Vagina (tissue), 2 donors: ENCODE data around the gene THRAP3. TPM values are rescaled to one million over a fixed set of nuclear protein-coding genes. Genes with fewer than 3 reads are reported as not detected.

ENCODE experiments used
- DNase-seq, 2 donors: peaks; one replicate each; pipeline ENCODE4 v3.0.0-alpha.2; 2017; ENCODE audit errors: extremely low spot score in 2 of 2
- H3K27ac ChIP-seq: fragments of 200-600 bp; sonication (generic); one replicate; pipeline ENCODE4 v1.5.1; 2019
- H3K27me3 ChIP-seq: fragments of 200-600 bp; sonication (generic); one replicate; pipeline ENCODE4 v1.5.1; 2019
- H3K36me3 ChIP-seq, 2 donors: fragments of 200-600 bp; sonication (generic); one replicate each; pipeline ENCODE4 v1.5.1; 2017 to 2019
- H3K4me1 ChIP-seq: fragments of 200-600 bp; sonication (generic); one replicate; pipeline ENCODE4 v1.5.1; 2019
- H3K4me3 ChIP-seq, 2 donors: fragments of 200-600 bp; sonication (generic); 1 replicate in 1 of 2; 2 replicates in 1 of 2; pipeline ENCODE4 v1.5.1; 2016 to 2019
- H3K9me3 ChIP-seq: fragments of 200-600 bp; sonication (generic); one replicate; pipeline ENCODE4 v1.5.1; 2019
- CTCF ChIP-seq, 3 experiments: fragments of 450-650 bp in 2 of 3; fragments of 200-600 bp in 1 of 3; sonication (generic) in 1 of 3; IDR thresholded peaks; one replicate each; pipeline ENCODE4 v1.5.1; 2017 to 2019; ENCODE audit warnings: antibody characterized with exemption in 3 of 3, mild to moderate bottlenecking in 2 of 3, moderate library complexity in 2 of 3
- POLR2A ChIP-seq, 2 donors: fragments of 450-650 bp; IDR thresholded peaks; one replicate each; pipeline ENCODE4 v1.6.1; 2017; ENCODE audit warnings: antibody characterized with exemption in 2 of 2, mild to moderate bottlenecking in 2 of 2, moderate library complexity in 2 of 2
- POLR2AphosphoS5 ChIP-seq, 2 donors: sonication (generic); formaldehyde crosslinking; IDR thresholded peaks; one replicate each; pipeline ENCODE4 v1.9.0; 2017; ENCODE audit warnings: antibody characterized with exemption in 2 of 2, mild to moderate bottlenecking in 2 of 2, low read depth in 1 of 2; ENCODE audit not compliant: insufficient read depth in 1 of 2
- intact Hi-C: fragments of 100-400 bp; cut with DNase I; formaldehyde crosslinking; loops from one replicate; pipeline ENCODE4 v1.15.1; 2023
- total RNA-seq: library from RNA; depleted of rRNA; stranded (reverse); fragments of >200 nt; gene quantifications from one replicate; pipeline ENCODE4 v1.2.3, GENCODE V29; 2016

The THRAP3 gene
- total RNA-seq, 1 donor from 2014 or later: 57.7 TPM

DNA sequence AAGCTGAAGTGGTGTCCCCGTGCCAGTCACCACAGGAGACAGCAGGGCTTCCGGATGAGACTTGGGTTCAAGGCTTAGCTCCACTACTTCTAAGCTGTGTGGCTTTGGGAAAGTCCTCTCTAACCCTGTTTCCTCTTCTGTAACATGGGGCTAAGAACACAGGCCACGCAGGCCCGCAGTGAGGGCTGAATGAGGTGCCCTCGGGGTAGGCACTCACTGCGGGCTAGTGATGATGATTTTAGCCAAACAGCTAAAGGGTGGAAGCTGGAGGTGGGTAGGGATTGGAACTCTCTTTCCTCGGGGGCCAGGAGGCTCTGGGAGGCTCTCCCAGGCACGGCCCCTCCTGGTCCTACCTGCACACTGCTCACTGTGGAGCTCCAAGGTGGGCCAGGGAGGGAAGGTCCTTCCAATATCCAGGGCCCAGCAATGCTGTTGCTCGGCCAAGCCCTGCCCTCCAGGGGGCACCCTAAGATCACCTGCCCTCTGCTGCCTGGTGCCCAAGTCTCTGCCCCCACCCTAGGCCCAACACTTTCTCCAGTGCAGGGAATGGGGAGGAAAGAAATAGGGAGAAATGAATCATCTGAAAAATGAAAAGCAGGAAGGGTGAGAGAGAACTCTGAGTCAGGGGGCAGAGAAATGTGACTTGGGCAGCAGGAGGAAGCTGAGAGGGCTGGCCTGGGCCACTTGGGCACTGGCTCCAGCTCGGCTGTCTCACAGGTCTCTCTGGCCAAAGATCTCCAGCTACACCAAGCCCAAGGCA is 118.4 kb downstream of the THRAP3 start:
- intact Hi-C loops: loop anchor here (5.0 kb wide), 1 partner anchor 80 kb away; no protein-coding TSS in a partner anchor
- peak overlapping the region; percentile 30 for H3K27ac ChIP-seq
- peaks cover 7% of the 10 kb centered on the region for H3K4me1 ChIP-seq
- H3K27me3 ChIP-seq: no peaks in the 10 kb centered on the region
- peak; percentile 39 to 75 (median 42) for TF ChIP-seq CTCF (IDR thresholded peaks at IDR 0.05)
- no peak for TF ChIP-seq POLR2AphosphoS5 (IDR thresholded peaks at IDR 0.05; ENCODE audit: insufficient read depth in 1 of 2, low read depth in 1 of 2)
- no peak for TF ChIP-seq POLR2A (IDR thresholded peaks at IDR 0.05)
- no peaks in the 10 kb centered on the region for H3K9me3 ChIP-seq
- peaks cover 0 to 47% of the 10 kb centered on the region in 2 donors for H3K36me3 ChIP-seq
- no peak overlapping the region for H3K4me3 ChIP-seq
- DNase-seq: no peak

DNA sequence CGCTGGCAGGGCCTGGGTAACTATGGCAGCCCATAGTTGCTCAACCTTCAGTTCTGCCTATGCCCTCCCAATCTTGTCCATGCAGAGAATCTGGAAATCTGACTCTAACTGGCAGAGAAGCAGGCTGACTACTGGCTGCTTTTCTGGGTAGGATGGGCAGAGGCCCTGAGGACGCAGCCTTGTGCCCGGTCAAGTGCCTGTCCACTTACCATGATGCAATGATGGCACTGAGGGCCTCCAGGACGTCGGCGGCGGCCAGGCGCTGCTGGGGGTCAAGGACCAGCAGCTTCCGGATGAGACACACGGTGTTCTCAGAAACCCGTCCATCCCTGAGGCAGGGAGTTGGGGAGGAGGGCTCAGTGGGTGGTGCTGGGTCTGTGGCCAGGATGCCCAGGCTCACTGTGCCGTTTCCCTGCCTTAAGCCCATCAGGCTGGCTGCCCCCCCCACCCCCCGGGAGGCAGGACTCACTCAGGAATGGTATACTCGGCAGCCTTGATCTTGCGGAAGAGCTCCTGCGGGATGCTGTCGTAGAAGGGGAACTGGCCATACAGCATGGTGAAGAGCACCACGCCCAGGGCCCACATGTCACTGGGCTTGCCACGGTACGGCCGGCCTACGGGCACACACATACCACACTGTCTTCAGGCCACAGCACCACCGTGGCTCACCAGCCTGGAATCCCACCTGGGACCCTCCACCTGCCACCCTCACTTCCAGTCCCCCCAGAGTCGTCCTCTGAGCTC is 119.6 kb downstream of the THRAP3 start:
- H3K27me3 ChIP-seq: no peaks in the 10 kb centered on the region
- H3K4me1 ChIP-seq: peaks cover 7% of the 10 kb centered on the region
- no peak for DNase-seq
- no peak for TF ChIP-seq POLR2AphosphoS5 (IDR thresholded peaks at IDR 0.05; ENCODE audit: insufficient read depth in 1 of 2, low read depth in 1 of 2)
- no peak for TF ChIP-seq POLR2A (IDR thresholded peaks at IDR 0.05)
- no peak for TF ChIP-seq CTCF (IDR thresholded peaks at IDR 0.05)
- intact Hi-C loops: loop anchor here (5.0 kb wide), 1 partner anchor 78 kb away; no protein-coding TSS in a partner anchor
- no peak overlapping the region for H3K4me3 ChIP-seq
- H3K27ac ChIP-seq: peak overlapping the region; percentile 30
- peaks cover 0 to 56% of the 10 kb centered on the region in 2 donors for H3K36me3 ChIP-seq
- H3K9me3 ChIP-seq: no peaks in the 10 kb centered on the region

DNA sequence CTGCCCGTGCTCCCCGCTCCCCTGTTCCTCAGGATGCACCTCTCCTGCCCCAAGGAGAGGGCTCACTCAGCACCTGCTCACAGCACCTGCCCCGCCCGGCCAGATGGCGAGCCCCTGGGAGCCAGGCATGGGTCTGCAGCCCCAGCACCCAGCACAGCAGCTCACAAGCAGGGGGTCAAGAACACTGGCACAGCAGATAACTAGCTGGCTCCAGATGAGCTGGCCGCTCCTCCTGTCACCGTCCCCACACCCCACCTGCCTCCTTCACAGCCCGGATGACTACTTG is 120.1 kb downstream of the THRAP3 start:
- TF ChIP-seq CTCF (IDR thresholded peaks at IDR 0.05) (no peak), POLR2A (IDR thresholded peaks at IDR 0.05) (no peak), POLR2AphosphoS5 (IDR thresholded peaks at IDR 0.05; ENCODE audit: insufficient read depth in 1 of 2, low read depth in 1 of 2) (no peak)
- Histone ChIP-seq H3K9me3 (no peaks in the 10 kb centered on the region), H3K27ac (no peak overlapping the region), H3K36me3 (peaks cover 0 to 56% of the 10 kb centered on the region in 2 donors), H3K4me1 (peaks cover 10% of the 10 kb centered on the region), H3K27me3 (no peaks in the 10 kb centered on the region), H3K4me3 (no peak overlapping the region)
- intact Hi-C loops: loop anchor here (5.0 kb wide), 1 partner anchor 78 kb away; no protein-coding TSS in a partner anchor
- DNase-seq: no peak

GRCh38 chr1:36345353-36345752 is 121.1 kb downstream of the THRAP3 start:
- intact Hi-C loops: no loop called here
- Histone ChIP-seq H3K4me1 (peaks cover 20% of the 10 kb centered on the region), H3K27ac (no peak overlapping the region), H3K4me3 (no peak overlapping the region), H3K9me3 (no peaks in the 10 kb centered on the region), H3K36me3 (peaks cover 0 to 53% of the 10 kb centered on the region in 2 donors), H3K27me3 (no peaks in the 10 kb centered on the region)
- no peak for TF ChIP-seq POLR2A (IDR thresholded peaks at IDR 0.05)
- DNase-seq: no peak

- intact Hi-C loops: no loop called here
- H3K4me1 ChIP-seq: peaks cover 35% of the 10 kb centered on the region
Measured at GRCh38 chr1:36346741-36347370, 122.6 kb downstream of the THRAP3 start.

More at GRCh38 chr1:36346741-36347370, 122.6 kb downstream of the THRAP3 start:
- no peak overlapping the region for H3K27ac ChIP-seq
- H3K36me3 ChIP-seq: peaks cover 0 to 41% of the 10 kb centered on the region in 2 donors
- no peaks in the 10 kb centered on the region for H3K27me3 ChIP-seq
- no peak for TF ChIP-seq CTCF (IDR thresholded peaks at IDR 0.05)
- TF ChIP-seq POLR2AphosphoS5 (IDR thresholded peaks at IDR 0.05; ENCODE audit: insufficient read depth in 1 of 2, low read depth in 1 of 2): no peak
- no peak for TF ChIP-seq POLR2A (IDR thresholded peaks at IDR 0.05)
- no peak overlapping the region for H3K4me3 ChIP-seq
- no peaks in the 10 kb centered on the region for H3K9me3 ChIP-seq
- DNase-seq: no peak
